SH-SY5Y (cell line): ENCODE results near the gene GPR68.

Experiments
- GATA2 ChIP-seq: IDR thresholded peaks from 2 replicates; pipeline ENCODE4 v1.6.1; 2011; ENCODE audit warnings: mild to moderate bottlenecking, low read depth, low read length
- GATA3 ChIP-seq: IDR thresholded peaks from 2 replicates; pipeline ENCODE4 v1.6.1; 2011; ENCODE audit warnings: low read depth, mild to moderate bottlenecking, low read length, moderate library complexity

- TF ChIP-seq GATA3: no peak
- no peak for TF ChIP-seq GATA2
Observed at GRCh38 chr14:91250912-91251311, 6.4 kb upstream of the GPR68 start.
